Vagina (tissue), 2 donors: ENCODE measurements around the gene SNRNP200.

Experiments
- CTCF ChIP-seq, 3 experiments: fragments of 450-650 bp in 2 of 3; fragments of 200-600 bp in 1 of 3; sonication (generic) in 1 of 3; IDR thresholded peaks; one replicate each; pipeline ENCODE4 v1.5.1; 2017 to 2019; ENCODE audit warnings: antibody characterized with exemption in 3 of 3, mild to moderate bottlenecking in 2 of 3, moderate library complexity in 2 of 3
- POLR2A ChIP-seq, 2 donors: fragments of 450-650 bp; IDR thresholded peaks; one replicate each; pipeline ENCODE4 v1.6.1; 2017; ENCODE audit warnings: antibody characterized with exemption in 2 of 2, mild to moderate bottlenecking in 2 of 2, moderate library complexity in 2 of 2

GRCh38 chr2:96254571-96254970, 50.8 kb downstream of the SNRNP200 start:
- no peak for TF ChIP-seq POLR2A (IDR thresholded peaks at IDR 0.05)
- no peak for TF ChIP-seq CTCF (IDR thresholded peaks at IDR 0.05)
